ENCODE data around the gene VPS72.

Gene VPS72

DNA sequence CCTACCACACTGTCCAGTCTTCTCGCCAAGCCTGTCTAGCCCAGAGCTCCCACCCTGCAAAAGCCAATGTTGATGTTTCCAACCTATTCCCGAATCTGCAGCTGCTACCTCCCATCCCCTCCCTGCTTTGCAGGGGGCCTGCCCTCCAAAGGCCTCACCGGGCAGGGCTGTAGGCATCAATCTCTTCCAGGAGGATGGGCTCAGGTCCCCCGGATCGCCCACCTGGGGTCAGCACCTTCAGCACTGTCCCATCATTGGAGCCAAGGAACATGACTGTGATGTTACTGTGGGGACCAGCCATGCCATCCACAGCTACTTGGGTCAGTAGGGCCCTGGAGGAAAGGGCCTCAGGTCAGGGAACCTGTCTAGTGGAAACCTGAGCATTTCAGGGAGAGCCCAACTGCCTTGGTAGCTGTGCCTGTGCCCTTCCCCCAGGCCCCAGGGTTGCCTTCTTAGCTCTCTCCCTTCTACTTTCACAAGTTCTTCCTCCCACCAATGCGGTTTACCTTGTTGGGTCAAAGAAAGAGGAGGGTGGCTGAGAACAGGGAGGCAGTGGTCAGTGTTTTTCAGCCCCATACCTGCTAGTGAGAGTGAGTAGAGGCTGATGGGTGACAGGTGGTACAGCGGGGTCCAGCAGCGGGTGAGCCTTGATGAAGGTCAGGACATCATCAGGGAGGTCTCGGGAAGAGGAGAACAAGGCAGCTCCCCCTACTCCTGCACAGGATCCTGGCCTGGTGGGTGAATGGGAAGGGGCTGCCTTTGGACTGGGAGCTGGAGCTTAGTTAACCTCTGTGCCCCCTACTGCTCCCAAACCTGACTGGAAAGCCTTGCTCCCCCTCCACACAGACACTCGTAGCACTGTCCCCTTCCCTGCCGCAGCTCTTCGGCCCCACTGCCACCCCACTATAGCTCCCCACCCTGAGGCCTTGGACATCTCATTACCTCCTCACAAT lies 54.3 kb downstream of the VPS72 start:
- Histone ChIP-seq H3K27me3 (no peaks in the 10 kb centered on the region), H3K4me3 (ENCODE audit: low read depth, low read length) (no peak overlapping the region), H3K36me3 (no peaks in the 10 kb centered on the region), H3K9me3 (no peaks in the 10 kb centered on the region), H3K4me1 (no peaks in the 10 kb centered on the region)
- no peak for DNase-seq
- TF ChIP-seq, protein P1, sequence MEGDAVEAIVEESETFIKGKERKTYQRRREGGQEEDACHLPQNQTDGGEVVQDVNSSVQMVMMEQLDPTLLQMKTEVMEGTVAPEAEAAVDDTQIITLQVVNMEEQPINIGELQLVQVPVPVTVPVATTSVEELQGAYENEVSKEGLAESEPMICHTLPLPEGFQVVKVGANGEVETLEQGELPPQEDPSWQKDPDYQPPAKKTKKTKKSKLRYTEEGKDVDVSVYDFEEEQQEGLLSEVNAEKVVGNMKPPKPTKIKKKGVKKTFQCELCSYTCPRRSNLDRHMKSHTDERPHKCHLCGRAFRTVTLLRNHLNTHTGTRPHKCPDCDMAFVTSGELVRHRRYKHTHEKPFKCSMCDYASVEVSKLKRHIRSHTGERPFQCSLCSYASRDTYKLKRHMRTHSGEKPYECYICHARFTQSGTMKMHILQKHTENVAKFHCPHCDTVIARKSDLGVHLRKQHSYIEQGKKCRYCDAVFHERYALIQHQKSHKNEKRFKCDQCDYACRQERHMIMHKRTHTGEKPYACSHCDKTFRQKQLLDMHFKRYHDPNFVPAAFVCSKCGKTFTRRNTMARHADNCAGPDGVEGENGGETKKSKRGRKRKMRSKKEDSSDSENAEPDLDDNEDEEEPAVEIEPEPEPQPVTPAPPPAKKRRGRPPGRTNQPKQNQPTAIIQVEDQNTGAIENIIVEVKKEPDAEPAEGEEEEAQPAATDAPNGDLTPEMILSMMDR (IDR thresholded peaks at IDR 0.05; ENCODE audit: low read depth, low read length): no peak

DNA sequence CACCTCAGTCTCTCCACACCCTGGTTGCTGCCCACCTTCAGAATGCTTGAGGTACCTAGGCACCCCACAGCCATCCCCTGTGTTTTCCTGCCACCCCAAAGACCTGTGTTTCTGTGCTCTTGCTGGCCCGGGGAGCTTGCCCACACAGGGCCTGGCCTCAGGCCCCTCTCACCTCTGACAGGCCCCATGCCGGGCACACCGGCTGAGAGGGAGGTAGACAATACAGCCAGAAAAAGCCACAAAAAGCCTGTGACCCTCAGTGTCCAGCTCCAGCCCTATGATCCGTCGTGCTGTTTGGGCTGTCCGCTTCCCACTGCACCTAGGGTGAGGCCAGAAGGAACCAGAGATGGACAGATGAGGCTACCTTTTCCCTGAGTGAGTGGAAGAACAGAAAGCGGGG lies 55.0 kb downstream of the VPS72 start:
- Histone ChIP-seq H3K9me3 (no peaks in the 10 kb centered on the region), H3K4me1 (no peaks in the 10 kb centered on the region), H3K27me3 (no peaks in the 10 kb centered on the region), H3K36me3 (no peaks in the 10 kb centered on the region), H3K4me3 (ENCODE audit: low read depth, low read length) (no peak overlapping the region)
- TF ChIP-seq, protein P1 (IDR thresholded peaks at IDR 0.05; ENCODE audit: low read depth, low read length): no peak
- no peak for DNase-seq

GRCh38 chr1:151134396-151134795 lies 55.6 kb downstream of the VPS72 start:
- TF ChIP-seq, protein P1 (IDR thresholded peaks at IDR 0.05; ENCODE audit: low read depth, low read length): no peak
- no peak for DNase-seq

DNA sequence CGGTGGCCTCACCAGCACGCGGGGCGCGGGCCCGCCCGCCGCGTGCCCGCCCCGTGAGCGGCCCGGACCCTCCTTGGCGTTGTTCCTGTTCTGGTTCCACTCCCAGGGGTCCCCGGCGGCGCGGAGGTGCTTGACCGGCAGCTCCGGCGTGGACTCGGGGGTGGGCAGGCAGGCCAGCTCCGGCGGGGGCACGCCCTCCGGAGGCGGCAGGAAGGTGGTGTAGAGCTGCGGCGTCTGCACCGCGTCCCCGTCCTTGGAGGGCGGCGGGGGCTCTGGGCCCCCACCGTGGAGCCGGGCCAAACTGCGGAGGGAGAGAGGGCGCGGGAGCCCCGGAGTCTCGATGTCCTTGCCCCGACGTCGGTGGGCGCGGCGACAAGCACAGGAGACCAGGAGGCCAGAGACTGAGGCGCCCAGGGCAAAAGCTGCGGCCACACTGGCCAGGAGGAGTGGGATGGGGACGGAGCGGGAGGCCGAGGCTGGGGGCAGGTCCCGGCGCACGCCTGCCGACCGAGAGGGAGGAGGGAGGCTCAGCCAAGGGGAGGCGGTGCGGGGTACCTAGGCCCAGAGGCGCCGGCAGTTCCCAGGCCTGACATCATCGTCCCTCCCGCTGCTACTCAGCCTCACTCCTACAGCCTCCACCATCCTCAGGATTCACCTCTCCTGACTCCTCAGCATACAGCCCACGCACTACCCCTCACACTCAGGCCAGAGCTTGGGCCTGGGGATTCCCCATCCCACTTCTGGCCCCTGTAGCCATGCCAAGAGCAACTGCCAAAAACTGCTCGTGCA lies 56.8 kb downstream of the VPS72 start:
- TF ChIP-seq, protein P1 (IDR thresholded peaks at IDR 0.05; ENCODE audit: low read depth, low read length): no peak
- DNase-seq: no peak
- H3K36me3 ChIP-seq: no peaks in the 10 kb centered on the region
- no peaks in the 10 kb centered on the region for H3K4me1 ChIP-seq
- H3K4me3 ChIP-seq (ENCODE audit: low read depth, low read length): no peak overlapping the region
- no peaks in the 10 kb centered on the region for H3K27me3 ChIP-seq
- no peaks in the 10 kb centered on the region for H3K9me3 ChIP-seq

More at GRCh38 chr1:151134396-151134795, 55.6 kb downstream of the VPS72 start:
- Histone ChIP-seq H3K4me1 (no peaks in the 10 kb centered on the region), H3K9me3 (no peaks in the 10 kb centered on the region), H3K4me3 (ENCODE audit: low read depth, low read length) (no peak overlapping the region), H3K36me3 (no peaks in the 10 kb centered on the region), H3K27me3 (no peaks in the 10 kb centered on the region)

GRCh38 chr1:151132335-151133017 lies 57.5 kb downstream of the VPS72 start:
- DNase-seq: no peak

More at GRCh38 chr1:151132335-151133017, 57.5 kb downstream of the VPS72 start:
- Histone ChIP-seq H3K36me3 (no peaks in the 10 kb centered on the region), H3K27me3 (no peaks in the 10 kb centered on the region), H3K9me3 (no peaks in the 10 kb centered on the region), H3K4me1 (no peaks in the 10 kb centered on the region), H3K4me3 (ENCODE audit: low read depth, low read length) (no peak overlapping the region)
- TF ChIP-seq, protein P1 (IDR thresholded peaks at IDR 0.05; ENCODE audit: low read depth, low read length): no peak

All from BE2C (cell line).